Mesenchymal stem cell (in vitro differentiated cells and primary cell): Measurements from ENCODE around the gene DPP9.

ENCODE experiments used
- DNase-seq: peaks from one replicate; pipeline ENCODE4 v3.0.0-alpha.2; 2013
- H2AFZ ChIP-seq: one replicate; pipeline ENCODE4 v1.6.1; 2013; ENCODE audit warnings: low read depth, mild to moderate bottlenecking, control low read depth, inconsistent platforms, low read length, moderate library complexity
- H2AK5ac ChIP-seq: 2 replicates; pipeline ENCODE4 v1.6.1; 2013; ENCODE audit warnings: low read length, moderate library complexity, mild to moderate bottlenecking, inconsistent platforms; ENCODE audit not compliant: severe bottlenecking
- H2BK120ac ChIP-seq: one replicate; pipeline ENCODE4 v1.6.1; 2013; ENCODE audit warnings: low read depth, mild to moderate bottlenecking, inconsistent platforms, low read length, moderate library complexity
- H2BK12ac ChIP-seq, 2 experiments: one replicate each; pipeline ENCODE4 v1.6.1; 2013; ENCODE audit warnings: inconsistent platforms in 2 of 2, low read length in 2 of 2, mild to moderate bottlenecking in 2 of 2, moderate library complexity in 2 of 2, control low read depth in 1 of 2
- H2BK15ac ChIP-seq: one replicate; pipeline ENCODE4 v1.6.1; 2013; ENCODE audit warnings: mild to moderate bottlenecking, low read depth, inconsistent platforms; ENCODE audit not compliant: poor library complexity, severe bottlenecking
- H2BK5ac ChIP-seq: 2 replicates; pipeline ENCODE4 v1.6.1; 2013; ENCODE audit warnings: low read depth, mild to moderate bottlenecking, low read length, control low read depth, inconsistent platforms; ENCODE audit not compliant: poor library complexity, severe bottlenecking
- H3K14ac ChIP-seq, 2 experiments: one replicate each; pipeline ENCODE4 v1.6.1; 2013; ENCODE audit warnings: inconsistent platforms in 2 of 2, low read length in 2 of 2, control low read depth in 1 of 2, mild to moderate bottlenecking in 1 of 2, moderate library complexity in 1 of 2
- H3K18ac ChIP-seq, 2 experiments: one replicate each; pipeline ENCODE4 v1.6.1; 2013; ENCODE audit warnings: inconsistent platforms in 2 of 2, low read length in 2 of 2, control low read depth in 1 of 2, low read depth in 1 of 2, mild to moderate bottlenecking in 1 of 2
- H3K23ac ChIP-seq, 2 experiments: one replicate each; pipeline ENCODE4 v1.6.1; 2013; ENCODE audit warnings: inconsistent platforms in 2 of 2, low read length in 2 of 2, mild to moderate bottlenecking in 2 of 2, moderate library complexity in 2 of 2, control low read depth in 1 of 2
- H3K27ac ChIP-seq: 2 replicates; pipeline ENCODE4 v1.5.1; 2013; ENCODE audit warnings: mild to moderate bottlenecking, moderate library complexity, low read length, control low read depth, inconsistent platforms; ENCODE audit not compliant: poor library complexity, severe bottlenecking
- H3K27me3 ChIP-seq, 2 experiments: 2 replicates each; pipeline versions ENCODE4 v1.6.1 to v1.7.0; 2013; ENCODE audit warnings: low read length in 2 of 2, mild to moderate bottlenecking in 2 of 2, moderate library complexity in 2 of 2, control low read depth in 1 of 2, inconsistent platforms in 1 of 2; ENCODE audit not compliant: control insufficient read depth in 1 of 2, insufficient read depth in 1 of 2
- H3K36me3 ChIP-seq, 2 experiments: 2 replicates each; pipeline versions ENCODE4 v1.6.1 to v1.7.0; 2013; ENCODE audit warnings: low read length in 2 of 2, control low read depth in 1 of 2, inconsistent platforms in 1 of 2, low read depth in 1 of 2, mild to moderate bottlenecking in 1 of 2; ENCODE audit not compliant: insufficient read depth in 2 of 2, control insufficient read depth in 1 of 2
- H3K4ac ChIP-seq, 2 experiments: one replicate each; pipeline ENCODE4 v1.6.1; 2013; ENCODE audit warnings: inconsistent platforms in 2 of 2, low read length in 2 of 2, mild to moderate bottlenecking in 2 of 2, moderate library complexity in 2 of 2, control low read depth in 1 of 2, low read depth in 1 of 2
- H3K4me1 ChIP-seq: 2 replicates; pipeline ENCODE4 v1.6.1; 2013; ENCODE audit warnings: low read depth, low read length, control low read depth; ENCODE audit not compliant: control insufficient read depth, insufficient read depth
- H3K4me2 ChIP-seq: 2 replicates; pipeline ENCODE4 v1.6.1; 2013; ENCODE audit warnings: low read length, mild to moderate bottlenecking, inconsistent platforms; ENCODE audit not compliant: poor library complexity, severe bottlenecking
- H3K4me3 ChIP-seq, 2 experiments: 2 replicates each; pipeline versions ENCODE4 v1.5.1 to v1.7.0; 2013; ENCODE audit warnings: low read length in 2 of 2, mild to moderate bottlenecking in 2 of 2, control low read depth in 1 of 2, low read depth in 1 of 2; ENCODE audit not compliant: insufficient read depth in 1 of 2
- H3K79me1 ChIP-seq: replicated peaks from 2 replicates; pipeline ENCODE4 v1.6.1; 2013; ENCODE audit warnings: mild to moderate bottlenecking, control low read depth, low read length, inconsistent platforms; ENCODE audit not compliant: poor library complexity, severe bottlenecking
- H3K9ac ChIP-seq: 2 replicates; pipeline ENCODE4 v1.7.0; 2013; ENCODE audit warnings: mild to moderate bottlenecking, low read length, moderate library complexity
- H3K9me3 ChIP-seq: 2 replicates; pipeline ENCODE4 v1.7.0; 2013; ENCODE audit warnings: mild to moderate bottlenecking, low read length; ENCODE audit not compliant: control insufficient read depth
- H4K8ac ChIP-seq: one replicate; pipeline ENCODE4 v1.6.1; 2013; ENCODE audit warnings: inconsistent platforms, mild to moderate bottlenecking, low read length, moderate library complexity
- H4K91ac ChIP-seq: one replicate; pipeline ENCODE4 v1.6.1; 2013; ENCODE audit warnings: mild to moderate bottlenecking, low read length, inconsistent platforms
- WGBS: methylation state at CpG from one replicate; pipeline ENCODE4 v1.1.7; 2013; ENCODE audit warnings: mixed read lengths; 5-methylcytosine and 5-hydroxymethylcytosine counted together

Gene DPP9

GRCh38 chr19:4649392-4650047 lies 74.1 kb downstream of the DPP9 start:
- Histone ChIP-seq H3K18ac (no peak overlapping the region), H3K4me2 (no peak overlapping the region), H3K4ac (no peak overlapping the region), H2BK5ac (no peak overlapping the region), H3K4me1 (peaks cover 15% of the 10 kb centered on the region), H3K9me3 (no peaks in the 10 kb centered on the region), H2AK5ac (no peak overlapping the region), H3K36me3 (peaks cover under 1 to 42% of the 10 kb centered on the region in 2 experiments), H3K27ac (no peak overlapping the region), H4K91ac (no peak overlapping the region), H3K27me3 (no peaks in the 10 kb centered on the region), H3K14ac (no peak overlapping the region), H3K9ac (no peak overlapping the region), H3K4me3 (no peak overlapping the region), H3K79me1 (peaks cover 46% of the 10 kb centered on the region), H2BK15ac (no peak overlapping the region), H2AFZ (no peak overlapping the region), H3K23ac (peak overlapping the region in 1 of 2 experiments; percentile 18), H4K8ac (no peak overlapping the region), H2BK12ac (no peak overlapping the region), H2BK120ac (no peak overlapping the region)
- WGBS = 89% methylated on average over 16 of the region's 19 CpGs
- no peak for DNase-seq

- no peak overlapping the region for H2BK5ac ChIP-seq
- WGBS = 64% methylated on average over 20 of the region's 20 CpGs
- H2BK120ac ChIP-seq = no peak overlapping the region
- H3K4ac ChIP-seq = no peak overlapping the region
- no peak overlapping the region for H3K9ac ChIP-seq
- H3K36me3 ChIP-seq = peaks cover 0 to 36% of the 10 kb centered on the region in 2 experiments
- H3K4me2 ChIP-seq = no peak overlapping the region
- peak; percentile 54 for DNase-seq
- no peaks in the 10 kb centered on the region for H3K27me3 ChIP-seq
- peaks cover 15% of the 10 kb centered on the region for H3K4me1 ChIP-seq
- no peak overlapping the region for H2BK15ac ChIP-seq
- no peak overlapping the region for H3K14ac ChIP-seq
- no peaks in the 10 kb centered on the region for H3K9me3 ChIP-seq
- peak overlapping the region; percentile 83 for H4K8ac ChIP-seq
- H3K27ac ChIP-seq = no peak overlapping the region
- H4K91ac ChIP-seq = peak overlapping the region; percentile 23
- peak overlapping the region in 1 of 2 experiments; percentile 32 for H2BK12ac ChIP-seq
- no peak overlapping the region for H2AFZ ChIP-seq
- H3K79me1 ChIP-seq = peaks cover 46% of the 10 kb centered on the region
- H3K23ac ChIP-seq = no peak overlapping the region
- H3K18ac ChIP-seq = no peak overlapping the region
- no peak overlapping the region for H2AK5ac ChIP-seq
- H3K4me3 ChIP-seq = no peak overlapping the region
These were observed 75.7 kb downstream of the DPP9 start for GRCh38 chr19:4647676-4648644.

- no peak overlapping the region for H3K23ac ChIP-seq
- no peak overlapping the region for H2AFZ ChIP-seq
- H4K8ac ChIP-seq = no peak overlapping the region
- no peaks in the 10 kb centered on the region for H3K9me3 ChIP-seq
- H3K4me3 ChIP-seq = no peak overlapping the region
- peak overlapping the region in 1 of 2 experiments; percentile 44 for H3K18ac ChIP-seq
- peak overlapping the region in 1 of 2 experiments; percentile 19 for H2BK12ac ChIP-seq
- H3K27me3 ChIP-seq = no peaks in the 10 kb centered on the region
- H3K27ac ChIP-seq = no peak overlapping the region
- peak overlapping the region in 1 of 2 experiments; percentile 30 for H3K14ac ChIP-seq
- H3K9ac ChIP-seq = no peak overlapping the region
- peaks cover 0 to 28% of the 10 kb centered on the region in 2 experiments for H3K36me3 ChIP-seq
- no peak overlapping the region for H3K4ac ChIP-seq
- H2AK5ac ChIP-seq = no peak overlapping the region
- no peak overlapping the region for H3K4me2 ChIP-seq
- H4K91ac ChIP-seq = no peak overlapping the region
- peaks cover 52% of the 10 kb centered on the region for H3K79me1 ChIP-seq
- no peak overlapping the region for H2BK5ac ChIP-seq
- H2BK15ac ChIP-seq = no peak overlapping the region
- H2BK120ac ChIP-seq = no peak overlapping the region
- WGBS = 98% methylated on average over 4 of the region's 4 CpGs
- DNase-seq = no peak
- peaks cover 27% of the 10 kb centered on the region for H3K4me1 ChIP-seq
These were observed 77.9 kb downstream of the DPP9 start for GRCh38 chr19:4645718-4646117.

DNA sequence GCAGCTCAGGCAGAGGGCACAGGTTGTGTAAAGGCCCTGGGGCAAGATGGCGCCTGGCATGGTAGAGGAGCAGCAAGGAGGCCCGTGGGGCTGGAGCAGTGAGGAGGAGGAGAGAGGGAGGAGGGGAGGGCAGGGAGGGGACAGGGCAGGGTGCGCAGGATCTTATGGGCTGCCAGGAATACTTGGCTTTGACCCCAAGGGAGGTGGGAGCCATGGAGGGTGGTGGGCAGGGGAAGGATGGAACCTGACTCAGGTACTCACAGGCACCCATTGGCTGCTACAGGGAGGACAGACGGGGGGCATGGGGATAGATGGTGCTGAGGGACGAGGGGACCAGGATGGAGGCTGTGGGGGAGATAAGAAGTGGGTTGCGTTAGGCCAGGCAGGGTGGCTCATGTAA lies 81.0 kb downstream of the DPP9 start:
- Histone ChIP-seq H3K4me3 (no peak overlapping the region), H2AFZ (no peak overlapping the region), H2BK5ac (no peak overlapping the region), H3K27ac (no peak overlapping the region), H3K4ac (no peak overlapping the region), H3K9ac (no peak overlapping the region), H2BK15ac (no peak overlapping the region), H3K14ac (peak overlapping the region in 1 of 2 experiments; percentile 36), H4K8ac (peak overlapping the region; percentile 2), H3K27me3 (no peaks in the 10 kb centered on the region), H3K9me3 (no peaks in the 10 kb centered on the region), H3K4me1 (peaks cover 28% of the 10 kb centered on the region), H3K23ac (no peak overlapping the region), H4K91ac (no peak overlapping the region), H3K18ac (peak overlapping the region in 1 of 2 experiments; percentile 32), H2BK12ac (peak overlapping the region in 1 of 2 experiments; percentile 31), H2BK120ac (no peak overlapping the region), H3K79me1 (peaks cover 51% of the 10 kb centered on the region), H3K4me2 (no peak overlapping the region), H2AK5ac (no peak overlapping the region), H3K36me3 (peaks cover 0 to 20% of the 10 kb centered on the region in 2 experiments)
- WGBS = 95% methylated on average over 5 of the region's 6 CpGs
- DNase-seq = no peak
